ENCODE data around the gene SCNN1B.

- TF ChIP-seq EZH2 (IDR thresholded peaks at IDR 0.05; ENCODE audit: borderline replicate concordance, low read length) (no peak), CTCF (conservative IDR thresholded peaks at IDR 0.05 in 1 of 2, IDR thresholded peaks at IDR 0.05 in 1 of 2; ENCODE audit: extremely low read depth in 1 of 2, insufficient read depth in 1 of 2, low read depth in 1 of 2, low read length in 2 of 2) (peak in 1 of 2 donors; percentile 4)
Measured at GRCh38 chr16:23348579-23349469, 46.7 kb downstream of the SCNN1B start.
